MM.1S (cell line): ENCODE data around the gene ADGRV1.
"Not testable (repeated sequence)": the region's sequence is repeated elsewhere in the genome, so short reads cannot be mapped to it uniquely, and the experiment has no call there.

Source experiments
- CTCF ChIP-seq: fragments of 300-600 bp; sonication (generic); IDR thresholded peaks from 2 replicates; pipeline ENCODE4 v1.5.1; 2016; ENCODE audit warnings: antibody characterized with exemption, low read length, mixed read lengths
- EZH2 ChIP-seq: fragments of 300-600 bp; sonication (generic); optimal IDR thresholded peaks from 2 replicates; pipeline ENCODE3; 2017; ENCODE audit warnings: low read depth, mild to moderate bottlenecking, antibody characterized with exemption, low read length, mixed read lengths

GRCh38 chr5:90770006-90770541, 211.5 kb downstream of the ADGRV1 start:
- not testable (repeated sequence) for TF ChIP-seq EZH2, CTCF
